CD4-positive, alpha-beta T cell treated with Interleukin-12 subunit alpha and Interleukin-12 subunit beta, for 1 hour (primary cell): ENCODE data around the gene KRTAP1-5.
"Not testable (repeated sequence)": the region's sequence is repeated elsewhere in the genome, so short reads cannot be mapped to it uniquely, and the experiment has no call there.

Experiments
- DNase-seq: peaks from one replicate; pipeline ENCODE4 v3.0.0-alpha.2; 2020

The KRTAP1-5 gene

GRCh38 chr17:41026715-41027471 is at the start of gene KRTAP1-5:
Gene KRTAP1-5, minus strand, starts transcription at chr17:41027208. Its CDS starts 53 bp downstream, at chr17:41027155.
- DNase-seq, result no peak

GRCh38 chr17:41076788-41077187 is 49.8 kb upstream of the KRTAP1-5 start:
- no peak for DNase-seq

GRCh38 chr17:41073676-41074075 is 46.7 kb upstream of the KRTAP1-5 start:
- no peak for DNase-seq

GRCh38 chr17:41071606-41072360 is 44.8 kb upstream of the KRTAP1-5 start:
- DNase-seq, result no peak

- DNase-seq, result no peak
These were observed 42.0 kb upstream of the KRTAP1-5 start for GRCh38 chr17:41069031-41069430.

- no peak for DNase-seq
These were observed 40.3 kb upstream of the KRTAP1-5 start for GRCh38 chr17:41067281-41067680.

- DNase-seq, result no peak
These were observed 39.0 kb upstream of the KRTAP1-5 start, which contains the start of gene KRTAP2-4 for GRCh38 chr17:41065829-41066624. Gene KRTAP2-4, minus strand, starts transcription at chr17:41065879. Its CDS starts 34 bp downstream, at chr17:41065845.

- DNase-seq, result not testable (repeated sequence)
These were observed 38.1 kb upstream of the KRTAP1-5 start for GRCh38 chr17:41065016-41065689.

GRCh38 chr17:41064301-41064700 is 37.3 kb upstream of the KRTAP1-5 start:
- DNase-seq, result no peak

- DNase-seq, result no peak
These were observed 36.4 kb upstream of the KRTAP1-5 start for GRCh38 chr17:41063449-41063848.

- DNase-seq, result no peak
These were observed 35.0 kb upstream of the KRTAP1-5 start for GRCh38 chr17:41061964-41062363.

- DNase-seq, result no peak
These were observed 33.1 kb upstream of the KRTAP1-5 start, which contains the start of gene KRTAP2-3 for GRCh38 chr17:41060052-41060604. Gene KRTAP2-3, minus strand, starts transcription at chr17:41060114. Its CDS starts 64 bp downstream, at chr17:41060050.

GRCh38 chr17:41059276-41060051 is 32.5 kb upstream of the KRTAP1-5 start:
- DNase-seq, result not testable (repeated sequence)

- DNase-seq, result no peak
These were observed 31.7 kb upstream of the KRTAP1-5 start for GRCh38 chr17:41058741-41059140.

- no peak for DNase-seq
These were observed 30.5 kb upstream of the KRTAP1-5 start for GRCh38 chr17:41057547-41057946.

- DNase-seq, result not testable (repeated sequence)
These were observed 28.1 kb upstream of the KRTAP1-5 start, which contains the start of gene KRTAP2-2 for GRCh38 chr17:41055130-41055529. Gene KRTAP2-2, minus strand, starts transcription at chr17:41055230. Its CDS starts 19 bp downstream, at chr17:41055211.

- DNase-seq, result not testable (repeated sequence)
These were observed 27.5 kb upstream of the KRTAP1-5 start for GRCh38 chr17:41054556-41054955.

- no peak for DNase-seq
These were observed 27.0 kb upstream of the KRTAP1-5 start for GRCh38 chr17:41054025-41054424.

- DNase-seq, result no peak
These were observed 25.6 kb upstream of the KRTAP1-5 start for GRCh38 chr17:41052566-41052965.

- no peak for DNase-seq
These were observed 22.1 kb upstream of the KRTAP1-5 start for GRCh38 chr17:41049110-41049509.

- no peak for DNase-seq
These were observed 21.4 kb upstream of the KRTAP1-5 start for GRCh38 chr17:41048441-41048840.
